Panc1 (cell line): ENCODE data around the gene BCO2. TPM values are rescaled to one million over a fixed set of nuclear protein-coding genes. Genes with fewer than 3 reads are reported as not detected.
A peak's percentile ranks its signal among the peaks of the same experiment; 100 is the strongest.

Source experiments
- ATAC-seq: fragments of 200-7000 bp; cut with Tn5 transposase; 2 replicates; pipeline ENCODE4 v1.9.1; 2020; ENCODE audit warnings: mild to moderate bottlenecking, moderate library complexity
- BruUV-seq: library from RNA; stranded (reverse); fragments of 400-500 nt; replicated peaks from 2 replicates; lab custom pipeline; 2021; lab: Mats Ljungman, UMichigan
- CTCF ChIA-PET: fragments of 300-600 bp; sonication (Branson Sonifier 250); formaldehyde crosslinking; loops from one replicate; lab custom pipeline; 2022; ENCODE audit warnings: antibody characterized with exemption; lab: Charles Lee
- POLR2A ChIA-PET: fragments of 300-600 bp; sonication (Branson Sonifier 250); formaldehyde crosslinking; loops from one replicate; lab custom pipeline; 2022; ENCODE audit warnings: antibody characterized with exemption; lab: Charles Lee
- DNase-seq: peaks from one replicate; pipeline ENCODE4 v3.0.0-alpha.2; 2010; ENCODE audit warnings: low read depth, low spot score
- H3K27ac ChIP-seq: 2 replicates; pipeline ENCODE4 v1.5.1; 2011; ENCODE audit warnings: mild to moderate bottlenecking, low read length, inconsistent platforms
- H3K27me3 ChIP-seq: fragments of 200-500 bp; sonication (Bioruptor generic); 2 replicates; pipeline ENCODE4 v1.6.0; 2014; ENCODE audit warnings: low read length, inconsistent platforms; ENCODE audit not compliant: control insufficient read depth, insufficient read depth
- H3K36me3 ChIP-seq: fragments of 200-500 bp; sonication (Bioruptor generic); 2 replicates; pipeline ENCODE4 v1.5.1; 2014; ENCODE audit warnings: inconsistent platforms, mild to moderate bottlenecking, low read length, moderate library complexity; ENCODE audit not compliant: control insufficient read depth, insufficient read depth
- H3K4me1 ChIP-seq: 2 replicates; pipeline ENCODE4 v1.5.1; 2011; ENCODE audit warnings: inconsistent platforms, mild to moderate bottlenecking, low read length, moderate library complexity; ENCODE audit not compliant: control insufficient read depth, insufficient read depth
- H3K4me3 ChIP-seq, 2 experiments: 2 replicates each; pipeline ENCODE4 v1.5.1; 2011 to 2012; ENCODE audit warnings: low read depth in 2 of 2, low read length in 2 of 2, mild to moderate bottlenecking in 2 of 2, inconsistent platforms in 1 of 2, moderate library complexity in 1 of 2
- H3K9me3 ChIP-seq: fragments of 200-500 bp; sonication (Bioruptor generic); 2 replicates; pipeline ENCODE4 v1.5.1; 2014; ENCODE audit warnings: low read depth, mild to moderate bottlenecking, inconsistent platforms, low read length, moderate library complexity; ENCODE audit not compliant: control insufficient read depth, insufficient read depth
- CTCF ChIP-seq: fragments of 450-650 bp; IDR thresholded peaks from 2 replicates; pipeline ENCODE4 v1.5.1; 2017; ENCODE audit warnings: mild to moderate bottlenecking
- POLR2AphosphoS5 ChIP-seq: IDR thresholded peaks from 2 replicates; pipeline ENCODE4 v1.6.1; 2012; ENCODE audit warnings: mild to moderate bottlenecking, low read depth, low read length, moderate library complexity
- REST ChIP-seq, 2 experiments: IDR thresholded peaks; 2 replicates each; pipeline ENCODE4 v1.6.1; 2011 to 2012; ENCODE audit warnings: low read depth in 2 of 2, control low read depth in 1 of 2, low read length in 1 of 2, mild to moderate bottlenecking in 1 of 2, moderate library complexity in 1 of 2; ENCODE audit not compliant: insufficient read depth in 1 of 2
- SIN3A ChIP-seq: IDR thresholded peaks from 2 replicates; pipeline ENCODE4 v1.6.1; 2012; ENCODE audit warnings: low read depth, mild to moderate bottlenecking, low read length, moderate library complexity, borderline replicate concordance; ENCODE audit not compliant: insufficient read depth
- TCF7L2 ChIP-seq: IDR thresholded peaks from 2 replicates; pipeline ENCODE4 v1.6.1; 2011; ENCODE audit warnings: mild to moderate bottlenecking, low read depth, low read length, inconsistent platforms
- in situ Hi-C: cut with HindIII; loops from 2 replicates; pipeline ENCODE4 v1.10.0; 2016; ENCODE audit warnings: low sequenced_read_pairs, low pct_unique_long_range_greater_than_20kb
- intact Hi-C: fragments of 100-400 bp; cut with micrococcal nuclease; formaldehyde crosslinking; loops from one replicate; pipeline ENCODE4 v1.10.0; 2022; ENCODE audit not compliant: unreplicated experiment
- total RNA-seq: library from RNA; stranded (reverse); gene quantifications from one replicate; pipeline ENCODE4 v1.2.1, GENCODE V29; 2021; ENCODE audit not compliant: unreplicated experiment

BCO2 gene
- total RNA-seq, 1 experiment from 2014 or later: 2.5 TPM

- Histone ChIP-seq H3K27me3 (no peaks in the 10 kb centered on the region), H3K4me3 (no peak overlapping the region), H3K9me3 (no peaks in the 10 kb centered on the region), H3K4me1 (0 out of 2 replicates have a peak, but pooled peaks cover 4% of the 10 kb centered on the region), H3K36me3 (no peaks in the 10 kb centered on the region), H3K27ac (no peak overlapping the region)
- ATAC-seq: peak; percentile 98
- BruUV-seq: no TSS peak
- ChIA-PET POLR2A (no interaction called here), CTCF (interaction anchor here (0.9 to 3.5 kb wide), 4 partner anchors 27 to 61 kb away, joined by 3 to 58 read pairs (median 5); no protein-coding TSS in a partner anchor)
- in situ Hi-C loops: no loop called here
- intact Hi-C loops: loop anchor here (1.0 to 10.0 kb wide), 2 partner anchors 61 to 1065 kb away; no protein-coding TSS in a partner anchor
- TF ChIP-seq TCF7L2: no peak
- TF ChIP-seq CTCF: peak; percentile 88
- no peak for TF ChIP-seq REST (IDR thresholded peaks at IDR 0.05; ENCODE audit: insufficient read depth in 1 of 2, low read depth in 2 of 2, low read length in 1 of 2)
- TF ChIP-seq POLR2AphosphoS5: no peak
- no peak for TF ChIP-seq SIN3A
- peak; percentile 78 for DNase-seq
These were observed 44.3 kb downstream of the BCO2 start for GRCh38 chr11:112219476-112220232.

- Histone ChIP-seq H3K36me3 (no peaks in the 10 kb centered on the region), H3K27ac (peak overlapping the region; percentile 30; the same call in 1 of the 2 replicates), H3K9me3 (no peaks in the 10 kb centered on the region), H3K4me3 (no peak overlapping the region), H3K27me3 (no peaks in the 10 kb centered on the region), H3K4me1 (0 out of 2 replicates have a peak, but pooled peaks cover 4% of the 10 kb centered on the region)
- intact Hi-C loops (loop anchor here (10.0 kb wide), 1 partner anchor 1063 kb away; no protein-coding TSS in a partner anchor), in situ Hi-C loops (no loop called here)
- ChIA-PET POLR2A (no interaction called here), CTCF (interaction anchor here (0.6 to 3.5 kb wide), 2 partner anchors 59 to 448 kb away, joined by 3 to 58 read pairs; no protein-coding TSS in a partner anchor)
- TF ChIP-seq CTCF (no peak), POLR2AphosphoS5 (no peak), REST (IDR thresholded peaks at IDR 0.05; ENCODE audit: insufficient read depth in 1 of 2, low read depth in 2 of 2, low read length in 1 of 2) (no peak), SIN3A (no peak), TCF7L2 (no peak)
- BruUV-seq: no TSS peak
- ATAC-seq (no peak), DNase-seq (no peak)
These were observed 46.0 kb downstream of the BCO2 start for GRCh38 chr11:112221274-112221835.
